ENCODE data around the gene PDE5A. TPM values are rescaled to one million over a fixed set of nuclear protein-coding genes. Genes with fewer than 3 reads are reported as not detected.
A peak's percentile ranks its signal among the peaks of the same experiment; 100 is the strongest.
"Not testable (repeated sequence)": the region's sequence is repeated elsewhere in the genome, so short reads cannot be mapped to it uniquely, and the experiment has no call there.

PDE5A gene
- total and polyA plus RNA-seq, 8 donors: 4.5 to 115 (median 15.2) TPM

DNA sequence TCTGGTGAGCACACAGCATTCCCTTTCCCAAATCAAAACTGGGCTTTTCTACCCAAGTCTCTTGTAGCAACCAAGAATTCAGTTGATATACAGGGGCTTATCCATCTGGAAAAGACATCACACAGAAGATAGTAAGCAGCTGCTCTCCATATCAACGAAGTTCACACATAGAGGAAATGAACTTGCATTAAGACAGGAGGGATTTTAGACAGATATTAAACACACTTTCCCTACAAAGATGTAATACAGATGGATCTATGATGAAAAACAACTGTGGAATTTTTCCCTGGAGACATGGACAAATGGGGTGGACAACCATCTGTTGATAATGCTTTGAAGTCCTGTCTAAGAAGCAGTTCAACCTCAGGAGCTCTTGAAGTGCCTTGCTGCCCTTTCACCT, 9.8 kb upstream of the PDE5A start:
- H3K27me3 ChIP-seq: no peaks in the 10 kb centered on the region
- no peaks in the 10 kb centered on the region for H3K4me1 ChIP-seq
- no peak overlapping the region for H3K4me3 ChIP-seq
- peak in 1 of 2 donors; percentile 43 for DNase-seq
- intact Hi-C loops (cut with DNase I; ENCODE audit: low total_unique reads): no loop called here
- TF ChIP-seq POLR2AphosphoS5 (IDR thresholded peaks at IDR 0.05): no peak
- no peak for TF ChIP-seq EP300 (IDR thresholded peaks at IDR 0.05)
- TF ChIP-seq POLR2A (IDR thresholded peaks at IDR 0.05): no peak
- TF ChIP-seq, protein P1, sequence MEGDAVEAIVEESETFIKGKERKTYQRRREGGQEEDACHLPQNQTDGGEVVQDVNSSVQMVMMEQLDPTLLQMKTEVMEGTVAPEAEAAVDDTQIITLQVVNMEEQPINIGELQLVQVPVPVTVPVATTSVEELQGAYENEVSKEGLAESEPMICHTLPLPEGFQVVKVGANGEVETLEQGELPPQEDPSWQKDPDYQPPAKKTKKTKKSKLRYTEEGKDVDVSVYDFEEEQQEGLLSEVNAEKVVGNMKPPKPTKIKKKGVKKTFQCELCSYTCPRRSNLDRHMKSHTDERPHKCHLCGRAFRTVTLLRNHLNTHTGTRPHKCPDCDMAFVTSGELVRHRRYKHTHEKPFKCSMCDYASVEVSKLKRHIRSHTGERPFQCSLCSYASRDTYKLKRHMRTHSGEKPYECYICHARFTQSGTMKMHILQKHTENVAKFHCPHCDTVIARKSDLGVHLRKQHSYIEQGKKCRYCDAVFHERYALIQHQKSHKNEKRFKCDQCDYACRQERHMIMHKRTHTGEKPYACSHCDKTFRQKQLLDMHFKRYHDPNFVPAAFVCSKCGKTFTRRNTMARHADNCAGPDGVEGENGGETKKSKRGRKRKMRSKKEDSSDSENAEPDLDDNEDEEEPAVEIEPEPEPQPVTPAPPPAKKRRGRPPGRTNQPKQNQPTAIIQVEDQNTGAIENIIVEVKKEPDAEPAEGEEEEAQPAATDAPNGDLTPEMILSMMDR (IDR thresholded peaks at IDR 0.05): no peak
- no peaks in the 10 kb centered on the region for H3K36me3 ChIP-seq
- WGBS, 5 donors: 25 to 73% (median 53%) methylated on average over 1 of the region's 1 CpG
- H3K27ac ChIP-seq: no peak overlapping the region
- H3K9me3 ChIP-seq: no peaks in the 10 kb centered on the region

DNA sequence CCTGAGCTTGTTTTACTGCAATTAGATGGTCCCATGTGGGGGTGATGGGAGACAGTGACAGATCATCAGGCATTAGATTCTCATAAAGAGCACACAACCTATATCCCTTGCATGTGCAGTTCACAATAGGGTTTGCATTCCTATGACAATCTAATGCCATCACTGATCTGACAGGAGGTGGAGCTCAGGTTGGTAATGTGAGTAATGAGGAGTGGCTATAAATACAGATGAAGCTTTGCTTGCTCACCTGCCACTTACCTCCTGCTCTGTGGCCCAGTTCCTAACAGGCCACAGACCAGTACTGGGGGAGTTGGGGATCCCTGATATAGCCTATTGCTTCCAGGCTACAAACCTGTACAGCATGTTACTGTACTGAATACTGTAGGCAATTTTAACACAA, 8.2 kb upstream of the PDE5A start:
- H3K27me3 ChIP-seq; intact Hi-C loops (cut with DNase I; ENCODE audit: low total_unique reads): not testable (repeated sequence)

DNA sequence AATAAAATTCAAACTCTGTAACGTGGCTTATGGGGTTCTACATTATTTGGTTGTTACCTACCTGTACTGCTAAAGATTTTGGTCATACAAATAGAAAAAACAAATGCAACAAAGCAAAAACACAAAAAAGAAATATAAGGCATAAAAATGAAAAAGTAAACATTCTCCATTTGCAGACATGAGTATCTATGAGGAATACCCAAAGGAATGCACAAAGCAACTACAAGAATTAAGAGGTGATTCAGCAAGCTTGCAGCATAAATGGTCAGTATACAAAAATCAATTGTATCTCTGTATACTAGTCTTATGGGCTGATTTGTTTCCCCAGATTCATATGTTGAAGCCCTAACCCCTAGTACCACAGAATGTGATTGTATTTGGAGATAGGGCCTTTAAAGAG, 3.6 kb upstream of the PDE5A start:
- intact Hi-C loops (cut with DNase I; ENCODE audit: low total_unique reads): no loop called here
- Histone ChIP-seq H3K27me3 (peaks cover 0 to 24% (median 7%) of the 10 kb centered on the region in 3 donors), H3K4me1 (peaks cover 0 to 26% (median 14%) of the 10 kb centered on the region in 4 donors), H3K27ac (no peak overlapping the region), H3K4me3 (no peak overlapping the region), H3K36me3 (no peaks in the 10 kb centered on the region), H3K9me3 (no peaks in the 10 kb centered on the region)
- DNase-seq: no peak
- TF ChIP-seq POLR2AphosphoS5 (IDR thresholded peaks at IDR 0.05) (no peak), EP300 (IDR thresholded peaks at IDR 0.05) (no peak), POLR2A (IDR thresholded peaks at IDR 0.05) (no peak)
- TF ChIP-seq, protein P1 (IDR thresholded peaks at IDR 0.05): no peak
- WGBS, 5 donors: 83 to 89% (median 85%) methylated on average over 1 of the region's 1 CpG

More for the DNA sequence above, 8.2 kb upstream of the PDE5A start:
- not testable (repeated sequence) for H3K36me3 ChIP-seq, H3K27ac ChIP-seq, H3K4me1 ChIP-seq, H3K9me3 ChIP-seq, H3K4me3 ChIP-seq, DNase-seq

DNA sequence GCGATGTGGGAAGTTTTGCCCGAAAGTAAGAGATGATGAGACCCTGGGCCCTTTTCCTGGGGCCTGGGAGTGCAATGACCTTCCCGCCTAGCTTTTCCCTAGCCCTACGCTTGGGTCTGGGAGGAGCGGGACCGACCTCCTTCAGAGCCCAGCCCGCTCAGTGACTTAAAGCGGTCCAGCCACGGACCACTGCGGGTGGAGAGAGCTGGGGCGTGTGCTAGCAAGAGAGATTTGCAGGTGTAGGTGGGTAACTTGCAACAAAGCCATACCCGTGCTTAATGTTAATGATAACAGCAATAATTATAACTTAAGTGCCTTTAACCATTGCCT, 503 bp upstream of the PDE5A start:
- Histone ChIP-seq H3K9me3 (no peaks in the 10 kb centered on the region), H3K27ac (peak overlapping the region; percentile 22 to 91 (median 86)), H3K4me3 (peak overlapping the region; percentile 66 to 84 (median 72)), H3K4me1 (peaks cover 0 to 34% (median 18%) of the 10 kb centered on the region in 4 donors), H3K36me3 (no peaks in the 10 kb centered on the region), H3K27me3 (peaks cover 0 to 40% (median 7%) of the 10 kb centered on the region in 3 donors)
- 0 to 4% (median 2%) methylated on average over 10 to 12 of the region's 12 CpGs for WGBS, 5 donors
- no peak for DNase-seq
- intact Hi-C loops (cut with DNase I; ENCODE audit: low total_unique reads): no loop called here
- no peak for TF ChIP-seq POLR2AphosphoS5 (IDR thresholded peaks at IDR 0.05)
- no peak for TF ChIP-seq EP300 (IDR thresholded peaks at IDR 0.05)
- TF ChIP-seq, protein P1 (IDR thresholded peaks at IDR 0.05): no peak
- TF ChIP-seq POLR2A (IDR thresholded peaks at IDR 0.05): no peak

DNA sequence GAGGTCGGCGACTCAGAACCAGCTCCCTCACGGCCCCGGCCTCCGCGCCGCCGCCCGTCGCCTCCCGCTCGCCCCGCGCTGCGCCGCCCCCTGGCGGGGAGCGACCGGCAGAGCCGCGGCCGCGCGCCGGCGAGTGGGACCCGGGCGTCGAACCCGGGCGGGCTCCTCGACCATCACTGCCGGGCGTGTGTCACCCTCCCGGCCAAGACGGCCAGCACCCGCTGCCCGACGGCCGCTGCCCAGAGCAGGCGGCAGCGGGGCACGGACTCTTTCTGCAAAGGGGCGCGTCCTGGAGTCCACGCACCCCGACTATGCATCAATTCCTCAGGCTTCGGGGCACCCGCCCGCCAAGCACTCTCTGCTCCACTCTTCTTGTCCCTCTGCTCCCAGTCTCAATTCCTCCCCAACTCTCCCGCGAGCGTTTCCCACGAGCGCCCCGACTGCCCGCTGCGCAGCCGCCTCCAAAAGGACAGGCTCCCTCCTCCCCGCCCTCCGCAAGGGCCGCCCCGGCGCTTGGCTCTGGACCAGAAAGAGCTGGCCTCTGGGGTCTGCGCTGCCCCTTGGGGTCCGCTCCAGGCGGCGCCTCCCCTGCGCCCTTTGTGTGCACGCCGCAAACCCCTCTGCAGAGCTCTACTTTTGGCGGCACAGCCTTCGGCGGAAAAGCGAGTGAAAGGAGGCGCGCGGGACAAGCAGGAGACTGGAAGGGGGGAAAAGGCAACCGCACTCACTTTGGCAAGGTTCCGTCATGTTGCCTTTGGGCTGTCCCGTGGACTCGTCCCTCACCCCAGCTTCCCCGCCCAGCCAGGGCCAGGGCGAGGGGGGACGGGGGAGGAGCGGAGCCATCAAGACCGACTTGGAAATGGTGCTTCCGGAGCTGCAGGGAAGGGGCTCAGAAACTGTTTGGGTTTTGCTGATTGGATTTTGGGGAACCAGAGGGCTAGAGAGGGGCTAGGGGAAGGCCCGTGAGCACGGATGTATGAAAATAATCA, 1.0 kb downstream of the PDE5A start:
- WGBS, 5 donors: 1 to 3% (median 1%) methylated on average over 46 to 90 of the region's 90 CpGs

More for the DNA sequence above, 1.0 kb downstream of the PDE5A start:
- intact Hi-C loops (cut with DNase I; ENCODE audit: low total_unique reads): no loop called here
- TF ChIP-seq EP300 (IDR thresholded peaks at IDR 0.05) (no peak), POLR2A (IDR thresholded peaks at IDR 0.05) (no peak), POLR2AphosphoS5 (IDR thresholded peaks at IDR 0.05) (no peak)
- TF ChIP-seq, protein P1 (IDR thresholded peaks at IDR 0.05): peak in 3 of 7 experiments; percentile 22 to 74 (median 48)
- no peaks in the 10 kb centered on the region for H3K36me3 ChIP-seq
- peaks cover 0 to 40% (median 7%) of the 10 kb centered on the region in 3 donors for H3K27me3 ChIP-seq
- DNase-seq: peak; percentile 51 to 90
- H3K9me3 ChIP-seq: no peaks in the 10 kb centered on the region
- H3K4me3 ChIP-seq: peak overlapping the region; percentile 66 to 84 (median 72)
- H3K27ac ChIP-seq: peak overlapping the region; percentile 67 to 91 (median 86)
- H3K4me1 ChIP-seq: peaks cover 0 to 43% (median 22%) of the 10 kb centered on the region in 4 donors
